Mesenchymal stem cell (in vitro differentiated cells and primary cell): Measurements from ENCODE around the gene TLCD5.

Source experiments
- DNase-seq: peaks from one replicate; pipeline ENCODE4 v3.0.0-alpha.2; 2013
- H2AFZ ChIP-seq: one replicate; pipeline ENCODE4 v1.6.1; 2013; ENCODE audit warnings: low read depth, mild to moderate bottlenecking, control low read depth, inconsistent platforms, low read length, moderate library complexity
- H2AK5ac ChIP-seq: 2 replicates; pipeline ENCODE4 v1.6.1; 2013; ENCODE audit warnings: low read length, moderate library complexity, mild to moderate bottlenecking, inconsistent platforms; ENCODE audit not compliant: severe bottlenecking
- H2BK120ac ChIP-seq: one replicate; pipeline ENCODE4 v1.6.1; 2013; ENCODE audit warnings: low read depth, mild to moderate bottlenecking, inconsistent platforms, low read length, moderate library complexity
- H2BK12ac ChIP-seq, 2 experiments: one replicate each; pipeline ENCODE4 v1.6.1; 2013; ENCODE audit warnings: inconsistent platforms in 2 of 2, low read length in 2 of 2, mild to moderate bottlenecking in 2 of 2, moderate library complexity in 2 of 2, control low read depth in 1 of 2
- H2BK15ac ChIP-seq: one replicate; pipeline ENCODE4 v1.6.1; 2013; ENCODE audit warnings: mild to moderate bottlenecking, low read depth, inconsistent platforms; ENCODE audit not compliant: poor library complexity, severe bottlenecking
- H2BK5ac ChIP-seq: 2 replicates; pipeline ENCODE4 v1.6.1; 2013; ENCODE audit warnings: low read depth, mild to moderate bottlenecking, low read length, control low read depth, inconsistent platforms; ENCODE audit not compliant: poor library complexity, severe bottlenecking
- H3K14ac ChIP-seq, 2 experiments: one replicate each; pipeline ENCODE4 v1.6.1; 2013; ENCODE audit warnings: inconsistent platforms in 2 of 2, low read length in 2 of 2, control low read depth in 1 of 2, mild to moderate bottlenecking in 1 of 2, moderate library complexity in 1 of 2
- H3K18ac ChIP-seq, 2 experiments: one replicate each; pipeline ENCODE4 v1.6.1; 2013; ENCODE audit warnings: inconsistent platforms in 2 of 2, low read length in 2 of 2, control low read depth in 1 of 2, low read depth in 1 of 2, mild to moderate bottlenecking in 1 of 2
- H3K23ac ChIP-seq, 2 experiments: one replicate each; pipeline ENCODE4 v1.6.1; 2013; ENCODE audit warnings: inconsistent platforms in 2 of 2, low read length in 2 of 2, mild to moderate bottlenecking in 2 of 2, moderate library complexity in 2 of 2, control low read depth in 1 of 2
- H3K27ac ChIP-seq: 2 replicates; pipeline ENCODE4 v1.5.1; 2013; ENCODE audit warnings: mild to moderate bottlenecking, moderate library complexity, low read length, control low read depth, inconsistent platforms; ENCODE audit not compliant: poor library complexity, severe bottlenecking
- H3K27me3 ChIP-seq, 2 experiments: 2 replicates each; pipeline versions ENCODE4 v1.6.1 to v1.7.0; 2013; ENCODE audit warnings: low read length in 2 of 2, mild to moderate bottlenecking in 2 of 2, moderate library complexity in 2 of 2, control low read depth in 1 of 2, inconsistent platforms in 1 of 2; ENCODE audit not compliant: control insufficient read depth in 1 of 2, insufficient read depth in 1 of 2
- H3K36me3 ChIP-seq, 2 experiments: 2 replicates each; pipeline versions ENCODE4 v1.6.1 to v1.7.0; 2013; ENCODE audit warnings: low read length in 2 of 2, control low read depth in 1 of 2, inconsistent platforms in 1 of 2, low read depth in 1 of 2, mild to moderate bottlenecking in 1 of 2; ENCODE audit not compliant: insufficient read depth in 2 of 2, control insufficient read depth in 1 of 2
- H3K4ac ChIP-seq, 2 experiments: one replicate each; pipeline ENCODE4 v1.6.1; 2013; ENCODE audit warnings: inconsistent platforms in 2 of 2, low read length in 2 of 2, mild to moderate bottlenecking in 2 of 2, moderate library complexity in 2 of 2, control low read depth in 1 of 2, low read depth in 1 of 2
- H3K4me1 ChIP-seq: 2 replicates; pipeline ENCODE4 v1.6.1; 2013; ENCODE audit warnings: low read depth, low read length, control low read depth; ENCODE audit not compliant: control insufficient read depth, insufficient read depth
- H3K4me2 ChIP-seq: 2 replicates; pipeline ENCODE4 v1.6.1; 2013; ENCODE audit warnings: low read length, mild to moderate bottlenecking, inconsistent platforms; ENCODE audit not compliant: poor library complexity, severe bottlenecking
- H3K4me3 ChIP-seq, 2 experiments: 2 replicates each; pipeline versions ENCODE4 v1.5.1 to v1.7.0; 2013; ENCODE audit warnings: low read length in 2 of 2, mild to moderate bottlenecking in 2 of 2, control low read depth in 1 of 2, low read depth in 1 of 2; ENCODE audit not compliant: insufficient read depth in 1 of 2
- H3K79me1 ChIP-seq: replicated peaks from 2 replicates; pipeline ENCODE4 v1.6.1; 2013; ENCODE audit warnings: mild to moderate bottlenecking, control low read depth, low read length, inconsistent platforms; ENCODE audit not compliant: poor library complexity, severe bottlenecking
- H3K9ac ChIP-seq: 2 replicates; pipeline ENCODE4 v1.7.0; 2013; ENCODE audit warnings: mild to moderate bottlenecking, low read length, moderate library complexity
- H3K9me3 ChIP-seq: 2 replicates; pipeline ENCODE4 v1.7.0; 2013; ENCODE audit warnings: mild to moderate bottlenecking, low read length; ENCODE audit not compliant: control insufficient read depth
- H4K8ac ChIP-seq: one replicate; pipeline ENCODE4 v1.6.1; 2013; ENCODE audit warnings: inconsistent platforms, mild to moderate bottlenecking, low read length, moderate library complexity
- H4K91ac ChIP-seq: one replicate; pipeline ENCODE4 v1.6.1; 2013; ENCODE audit warnings: mild to moderate bottlenecking, low read length, inconsistent platforms
- WGBS: methylation state at CpG from one replicate; pipeline ENCODE4 v1.1.7; 2013; ENCODE audit warnings: mixed read lengths; 5-methylcytosine and 5-hydroxymethylcytosine counted together

TLCD5 gene

DNA sequence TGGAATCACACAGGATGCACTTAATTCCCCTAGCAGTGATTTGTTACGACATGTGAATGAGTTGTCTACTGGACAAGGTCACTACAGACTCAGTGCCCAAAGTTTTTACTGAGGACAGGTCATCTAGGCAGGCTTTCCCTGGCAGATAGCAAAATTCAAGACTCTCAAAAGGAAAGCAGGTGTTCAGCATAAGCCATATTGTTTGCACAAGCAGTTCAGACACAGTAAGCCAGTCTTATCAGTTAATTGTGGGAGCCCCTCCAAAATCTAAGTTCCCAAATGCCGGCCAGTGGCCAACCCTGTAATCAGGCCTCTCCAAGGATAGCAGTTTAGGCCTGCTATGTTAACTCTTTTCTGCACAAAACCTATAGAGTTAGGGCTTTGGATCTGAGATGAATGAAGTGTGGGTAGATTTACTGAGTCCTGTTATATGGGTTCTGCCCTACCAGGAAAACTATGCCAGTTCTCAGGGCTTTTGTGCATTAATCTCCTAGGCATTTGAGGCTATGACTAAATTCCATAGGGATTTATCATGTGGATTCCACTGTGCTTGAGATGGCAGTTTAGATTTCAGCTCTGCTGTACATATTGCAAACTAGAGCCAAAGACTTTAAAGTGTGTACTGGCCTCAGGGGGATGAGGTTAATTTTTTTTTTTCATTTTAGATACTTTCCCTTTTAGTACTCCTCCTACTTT is 6.3 kb downstream of the TLCD5 start:
- H3K4me2 ChIP-seq, result no peak overlapping the region
- peak overlapping the region in 1 of 2 experiments; percentile 18 for H3K18ac ChIP-seq
- peaks cover 6 to 31% of the 10 kb centered on the region in 2 experiments for H3K36me3 ChIP-seq
- H3K4me3 ChIP-seq, result peak overlapping the region in 1 of 2 experiments; percentile 25
- DNase-seq, result peak; percentile 89
- H3K23ac ChIP-seq, result no peak overlapping the region
- H3K14ac ChIP-seq, result no peak overlapping the region
- H4K8ac ChIP-seq, result no peak overlapping the region
- no peak overlapping the region for H2BK15ac ChIP-seq
- peak overlapping the region; percentile 82 for H3K27ac ChIP-seq
- no peak overlapping the region for H4K91ac ChIP-seq
- peak overlapping the region in 1 of 2 experiments; percentile 30 for H3K4ac ChIP-seq
- no peaks in the 10 kb centered on the region for H3K9me3 ChIP-seq
- H2AFZ ChIP-seq, result no peak overlapping the region
- no peaks in the 10 kb centered on the region for H3K27me3 ChIP-seq
- WGBS, result 15% methylated on average over 1 of the region's 2 CpGs
- H3K79me1 ChIP-seq, result peaks cover 11% of the 10 kb centered on the region
- H3K4me1 ChIP-seq, result peaks cover 8% of the 10 kb centered on the region
- no peak overlapping the region for H2BK5ac ChIP-seq
- H3K9ac ChIP-seq, result peak overlapping the region; percentile 77
- peak overlapping the region in 1 of 2 experiments; percentile 10 for H2BK12ac ChIP-seq
- no peak overlapping the region for H2AK5ac ChIP-seq
- H2BK120ac ChIP-seq, result no peak overlapping the region

DNA sequence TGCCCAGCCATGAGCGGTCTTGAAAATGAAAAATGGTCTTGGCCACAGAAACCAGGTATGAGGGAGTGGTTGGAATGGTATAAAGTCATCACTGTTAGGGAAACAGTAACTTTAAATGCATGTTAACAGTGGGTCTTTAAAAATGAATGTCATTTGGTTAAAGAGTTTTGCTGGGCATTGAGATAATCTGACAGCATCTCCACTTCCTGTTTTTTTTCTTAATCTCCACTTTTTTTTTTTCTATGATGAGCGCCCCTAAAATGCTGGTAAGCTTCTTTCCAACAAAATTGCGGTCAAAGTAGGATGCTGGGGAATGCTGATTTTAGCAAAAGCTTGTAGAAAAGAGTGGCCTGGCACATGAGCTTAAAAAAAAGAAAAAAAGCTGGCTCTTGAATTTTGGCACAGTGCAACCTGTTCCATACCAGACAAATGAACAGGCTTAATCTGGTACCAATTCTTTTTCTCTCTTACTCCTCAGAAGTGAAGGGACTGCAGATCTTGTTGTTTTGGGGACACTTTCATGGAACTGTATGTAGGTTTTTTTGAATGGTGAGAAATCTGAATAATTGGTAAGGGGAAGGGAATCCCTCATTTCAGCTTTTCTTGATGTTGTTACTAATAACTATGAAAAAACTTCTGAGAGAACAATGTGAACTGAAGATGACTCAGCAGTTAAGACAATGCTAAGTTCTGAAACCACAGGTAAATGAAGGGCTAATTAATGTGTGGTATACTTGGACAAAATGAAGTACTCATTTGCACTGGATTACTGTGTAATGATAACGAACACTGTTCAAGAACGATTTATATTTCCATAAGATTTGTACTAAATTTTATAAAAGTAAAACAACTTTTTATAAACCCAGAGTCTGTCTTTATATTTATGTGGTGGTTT is 8.0 kb downstream of the TLCD5 start:
- H3K4ac ChIP-seq, result no peak overlapping the region
- H3K79me1 ChIP-seq, result peaks cover 11% of the 10 kb centered on the region
- no peak overlapping the region for H3K23ac ChIP-seq

DNA sequence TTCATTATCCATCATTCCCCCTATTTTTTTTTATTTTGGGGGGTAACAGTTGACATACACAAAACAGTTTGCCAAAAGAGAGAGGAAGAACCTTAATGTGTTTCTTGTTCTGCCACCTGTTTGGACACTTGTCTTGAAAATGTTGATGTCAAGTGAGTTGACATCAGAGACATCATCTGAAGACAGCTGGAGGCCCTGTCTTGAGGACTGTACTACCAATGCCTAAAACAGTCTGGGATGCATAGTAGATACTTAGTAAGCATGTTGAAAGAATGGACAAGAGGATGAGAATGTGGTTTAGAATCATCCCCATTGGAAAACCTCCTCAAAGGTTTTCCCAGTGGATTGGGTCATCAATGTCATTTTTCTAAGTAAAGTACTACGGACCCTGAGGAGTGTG is 8.7 kb downstream of the TLCD5 start:
- H3K4me1 ChIP-seq, result peaks cover 6% of the 10 kb centered on the region
- H3K9me3 ChIP-seq, result no peaks in the 10 kb centered on the region
- H3K18ac ChIP-seq, result no peak overlapping the region
- no peak overlapping the region for H3K14ac ChIP-seq
- no peak overlapping the region for H4K8ac ChIP-seq
- H3K27me3 ChIP-seq, result no peaks in the 10 kb centered on the region
- H2BK12ac ChIP-seq, result peak overlapping the region in 1 of 2 experiments; percentile 71
- H3K4me2 ChIP-seq, result no peak overlapping the region
- no peak overlapping the region for H2AFZ ChIP-seq
- no peak for DNase-seq
- no peak overlapping the region for H2BK15ac ChIP-seq
- H2AK5ac ChIP-seq, result peak overlapping the region; percentile 91
- H3K4ac ChIP-seq, result no peak overlapping the region
- H3K27ac ChIP-seq, result no peak overlapping the region
- peaks cover 6 to 21% of the 10 kb centered on the region in 2 experiments for H3K36me3 ChIP-seq
- H3K4me3 ChIP-seq, result no peak overlapping the region
- H2BK120ac ChIP-seq, result no peak overlapping the region
- peak overlapping the region; percentile 72 for H3K9ac ChIP-seq
- H4K91ac ChIP-seq, result no peak overlapping the region
- H3K79me1 ChIP-seq, result peaks cover 8% of the 10 kb centered on the region
- no peak overlapping the region for H3K23ac ChIP-seq
- whole genome bisulfite sequencing, result 83% methylated on average over 1 of the region's 1 CpG
- H2BK5ac ChIP-seq, result no peak overlapping the region

More for the DNA sequence above, 8.0 kb downstream of the TLCD5 start:
- Histone ChIP-seq H2BK12ac (peak overlapping the region in 1 of 2 experiments; percentile 71), H2AK5ac (peak overlapping the region; percentile 75), H2BK120ac (no peak overlapping the region), H3K18ac (no peak overlapping the region), H4K8ac (peak overlapping the region; percentile 14), H2AFZ (no peak overlapping the region), H3K27ac (no peak overlapping the region), H3K4me3 (peak overlapping the region in 1 of 2 experiments; percentile 20), H3K9ac (peak overlapping the region; percentile 72), H3K36me3 (peaks cover 6 to 25% of the 10 kb centered on the region in 2 experiments), H3K9me3 (no peaks in the 10 kb centered on the region), H2BK15ac (peak overlapping the region; percentile 16), H3K4me1 (peaks cover 6% of the 10 kb centered on the region), H3K4me2 (no peak overlapping the region), H3K14ac (no peak overlapping the region), H3K27me3 (no peaks in the 10 kb centered on the region), H4K91ac (no peak overlapping the region), H2BK5ac (no peak overlapping the region)
- 100% methylated on average over 2 of the region's 5 CpGs for WGBS
- no peak for DNase-seq

DNA sequence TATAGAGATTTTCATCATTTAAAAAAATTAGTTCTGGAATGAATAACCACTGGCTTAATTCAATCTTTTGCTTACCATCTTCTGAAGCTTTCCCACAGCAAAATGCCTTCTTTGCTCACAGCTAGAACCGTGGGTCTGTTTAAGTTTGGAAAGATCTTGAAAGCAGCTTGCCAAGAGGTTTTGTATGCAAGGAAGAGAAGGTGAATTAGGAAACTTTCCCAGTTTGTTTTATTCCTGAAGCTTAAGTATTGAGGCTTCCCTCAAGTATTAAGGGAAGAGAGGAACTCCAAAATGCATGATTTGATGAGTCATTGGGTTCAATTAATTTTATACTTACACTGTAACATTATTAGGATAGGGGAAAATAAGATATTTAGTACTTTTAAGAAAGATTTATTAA is 9.2 kb downstream of the TLCD5 start:
- DNase-seq, result no peak
- H2BK5ac ChIP-seq, result no peak overlapping the region
- no peak overlapping the region for H2BK15ac ChIP-seq
- H3K36me3 ChIP-seq, result peaks cover 6 to 19% of the 10 kb centered on the region in 2 experiments
- H2BK12ac ChIP-seq, result no peak overlapping the region
- no peak overlapping the region for H3K4me3 ChIP-seq
- H3K4me1 ChIP-seq, result peaks cover 6% of the 10 kb centered on the region
- H3K27me3 ChIP-seq, result no peaks in the 10 kb centered on the region
- no peak overlapping the region for H3K18ac ChIP-seq
- WGBS, result 27% methylated on average over 1 of the region's 1 CpG
- peak overlapping the region; percentile 72 for H3K9ac ChIP-seq
- no peak overlapping the region for H3K14ac ChIP-seq
- no peak overlapping the region for H3K4me2 ChIP-seq
- H2BK120ac ChIP-seq, result no peak overlapping the region
- no peak overlapping the region for H3K23ac ChIP-seq
- no peak overlapping the region for H2AFZ ChIP-seq
- no peak overlapping the region for H3K4ac ChIP-seq
- H4K91ac ChIP-seq, result no peak overlapping the region
- no peak overlapping the region for H4K8ac ChIP-seq
- H2AK5ac ChIP-seq, result peak overlapping the region; percentile 62
- H3K79me1 ChIP-seq, result peaks cover 8% of the 10 kb centered on the region
- no peaks in the 10 kb centered on the region for H3K9me3 ChIP-seq
- H3K27ac ChIP-seq, result no peak overlapping the region
